ENCODE results near the gene SYTL4. TPM values are rescaled to one million over a fixed set of nuclear protein-coding genes. Genes with fewer than 3 reads are reported as not detected.

The SYTL4 gene
- total and polyA plus RNA-seq, 8 donors: 3.2 to 23.7 (median 7.9) TPM

DNA sequence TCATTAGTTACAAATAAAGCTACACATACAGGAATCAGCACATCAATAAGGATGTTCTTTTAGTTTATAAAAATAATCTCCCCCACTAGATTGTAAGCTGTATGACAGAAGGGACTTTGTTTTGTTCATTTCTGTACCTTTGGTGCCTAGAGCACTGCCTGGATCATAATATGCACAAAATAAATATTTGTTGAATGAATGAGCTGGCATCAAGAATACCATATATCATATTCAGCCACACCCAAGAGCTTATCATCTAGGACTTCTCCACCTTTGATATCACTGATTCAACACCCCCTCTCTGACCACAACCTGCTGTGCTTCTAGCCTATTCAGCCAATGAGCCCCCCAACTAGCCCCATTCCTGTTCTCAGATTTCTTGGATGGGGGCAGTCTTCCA lies 10.6 kb downstream of the SYTL4 start:
- no peak for ATAC-seq
- TF ChIP-seq, protein P1, sequence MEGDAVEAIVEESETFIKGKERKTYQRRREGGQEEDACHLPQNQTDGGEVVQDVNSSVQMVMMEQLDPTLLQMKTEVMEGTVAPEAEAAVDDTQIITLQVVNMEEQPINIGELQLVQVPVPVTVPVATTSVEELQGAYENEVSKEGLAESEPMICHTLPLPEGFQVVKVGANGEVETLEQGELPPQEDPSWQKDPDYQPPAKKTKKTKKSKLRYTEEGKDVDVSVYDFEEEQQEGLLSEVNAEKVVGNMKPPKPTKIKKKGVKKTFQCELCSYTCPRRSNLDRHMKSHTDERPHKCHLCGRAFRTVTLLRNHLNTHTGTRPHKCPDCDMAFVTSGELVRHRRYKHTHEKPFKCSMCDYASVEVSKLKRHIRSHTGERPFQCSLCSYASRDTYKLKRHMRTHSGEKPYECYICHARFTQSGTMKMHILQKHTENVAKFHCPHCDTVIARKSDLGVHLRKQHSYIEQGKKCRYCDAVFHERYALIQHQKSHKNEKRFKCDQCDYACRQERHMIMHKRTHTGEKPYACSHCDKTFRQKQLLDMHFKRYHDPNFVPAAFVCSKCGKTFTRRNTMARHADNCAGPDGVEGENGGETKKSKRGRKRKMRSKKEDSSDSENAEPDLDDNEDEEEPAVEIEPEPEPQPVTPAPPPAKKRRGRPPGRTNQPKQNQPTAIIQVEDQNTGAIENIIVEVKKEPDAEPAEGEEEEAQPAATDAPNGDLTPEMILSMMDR (IDR thresholded peaks at IDR 0.05): no peak
- Histone ChIP-seq H3K27me3 (no peaks in the 10 kb centered on the region), H3K36me3 (no peaks in the 10 kb centered on the region), H3K9me3 (no peaks in the 10 kb centered on the region), H3K4me1 (no peaks in the 10 kb centered on the region), H3K27ac (no peak overlapping the region), H3K4me3 (no peak overlapping the region)
- DNase-seq: no peak
- intact Hi-C loops (cut with DNase I): no loop called here
- FAIRE-seq: no peak

DNA sequence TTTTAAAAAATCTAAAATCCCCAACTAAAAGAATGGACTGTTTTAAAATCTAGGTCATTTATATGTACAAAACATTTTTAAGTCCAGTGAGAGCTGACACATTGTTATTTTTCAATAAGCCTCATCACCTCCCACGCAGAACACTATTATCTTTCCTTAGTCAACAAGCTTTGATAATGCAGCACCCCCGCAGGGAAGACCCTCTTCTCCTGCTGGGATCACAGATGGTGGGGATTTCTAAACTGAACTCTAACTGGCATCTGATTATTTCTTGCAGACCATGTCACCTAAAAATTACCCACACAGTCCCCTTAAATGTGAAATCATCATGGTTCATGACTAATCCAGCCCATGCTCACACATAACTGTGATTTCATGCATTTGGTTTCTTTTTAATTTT lies 11.6 kb downstream of the SYTL4 start:
- DNase-seq: no peak
- no peaks in the 10 kb centered on the region for H3K4me1 ChIP-seq
- WGBS, 2 donors: 59 to 79% methylated on average over 2 of the region's 2 CpGs
- no peaks in the 10 kb centered on the region for H3K27me3 ChIP-seq
- H3K36me3 ChIP-seq: no peaks in the 10 kb centered on the region
- no peak overlapping the region for H3K27ac ChIP-seq
- FAIRE-seq: no peak
- intact Hi-C loops (cut with DNase I): no loop called here
- H3K9me3 ChIP-seq: no peaks in the 10 kb centered on the region
- TF ChIP-seq, protein P1 (IDR thresholded peaks at IDR 0.05): no peak
- H3K4me3 ChIP-seq: no peak overlapping the region
- no peak for ATAC-seq

DNA sequence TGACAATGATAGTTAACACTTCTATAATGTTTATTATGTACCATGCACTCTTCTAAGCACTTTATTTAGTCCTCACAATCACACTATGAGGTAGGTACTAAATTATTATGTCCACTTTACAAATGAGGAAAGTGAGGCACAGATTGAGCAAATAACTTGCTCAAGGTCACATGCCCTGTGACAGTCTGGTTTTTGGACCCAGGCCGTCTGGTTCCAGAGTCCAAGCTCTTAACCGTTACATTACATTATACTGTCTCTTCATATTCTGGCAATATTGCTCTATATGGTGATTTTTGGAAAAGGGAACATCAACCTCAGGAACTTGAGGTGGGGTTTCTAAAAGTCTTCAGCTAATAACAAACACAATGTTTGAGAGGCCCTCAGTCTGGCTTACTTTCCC lies 12.8 kb downstream of the SYTL4 start:
- TF ChIP-seq, protein P1 (IDR thresholded peaks at IDR 0.05): no peak
- Histone ChIP-seq H3K4me1 (no peaks in the 10 kb centered on the region), H3K9me3 (no peaks in the 10 kb centered on the region), H3K27me3 (no peaks in the 10 kb centered on the region), H3K4me3 (no peak overlapping the region), H3K27ac (no peak overlapping the region), H3K36me3 (no peaks in the 10 kb centered on the region)
- intact Hi-C loops (cut with DNase I): no loop called here
- FAIRE-seq: no peak
- 68 to 69% methylated on average over 2 of the region's 2 CpGs for WGBS, 2 donors
- DNase-seq: no peak
- no peak for ATAC-seq

DNA sequence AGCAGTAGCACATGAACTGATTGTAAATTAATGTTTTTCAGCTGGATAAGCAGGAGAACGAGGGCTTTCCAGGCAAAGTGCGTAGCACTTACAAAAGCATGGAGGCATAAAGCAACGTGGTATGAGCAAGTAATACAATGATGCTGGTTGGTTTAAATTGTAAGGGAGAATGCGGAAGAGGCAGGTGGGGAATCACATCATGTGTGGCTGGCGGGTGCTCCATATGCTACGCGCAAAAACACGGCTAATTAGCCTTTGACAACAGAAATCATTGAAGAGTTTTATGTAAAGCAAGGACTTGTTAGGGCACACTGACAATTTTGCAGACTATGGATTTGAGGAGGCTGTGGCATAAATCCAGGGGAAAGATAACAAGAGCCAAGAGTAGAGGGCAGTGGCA lies 14.6 kb downstream of the SYTL4 start:
- WGBS, 2 donors: 73 to 90% methylated on average over 8 of the region's 8 CpGs
- H3K4me1 ChIP-seq: no peaks in the 10 kb centered on the region
- no peaks in the 10 kb centered on the region for H3K9me3 ChIP-seq
- no peak for DNase-seq
- no peak for FAIRE-seq
- H3K4me3 ChIP-seq: no peak overlapping the region
- no peak for ATAC-seq
- H3K27ac ChIP-seq: no peak overlapping the region
- H3K27me3 ChIP-seq: no peaks in the 10 kb centered on the region
- no peaks in the 10 kb centered on the region for H3K36me3 ChIP-seq
- TF ChIP-seq, protein P1 (IDR thresholded peaks at IDR 0.05): no peak
- intact Hi-C loops (cut with DNase I): no loop called here

DNA sequence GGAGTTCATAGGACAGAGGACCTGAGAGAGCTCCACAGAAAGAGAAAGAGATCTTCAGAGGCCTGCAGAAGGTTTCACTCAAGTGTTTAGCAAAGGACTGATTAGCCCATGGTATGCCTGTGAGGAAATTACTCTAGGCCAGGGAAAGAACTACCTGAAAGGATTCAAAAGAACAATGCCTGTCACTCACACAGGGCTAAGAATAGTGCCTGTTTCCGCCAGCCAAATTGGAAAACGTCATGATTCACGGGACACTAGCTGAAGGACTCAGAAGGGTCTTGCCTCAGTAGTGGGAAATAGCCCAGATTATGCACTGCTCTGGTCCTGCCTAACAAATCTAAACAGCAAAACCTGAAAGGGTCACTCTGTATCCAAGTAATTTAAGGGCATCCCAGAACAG lies 21.1 kb downstream of the SYTL4 start:
- FAIRE-seq: no peak
- H3K4me3 ChIP-seq: no peak overlapping the region
- TF ChIP-seq, protein P1 (IDR thresholded peaks at IDR 0.05): no peak
- H3K9me3 ChIP-seq: no peaks in the 10 kb centered on the region
- H3K36me3 ChIP-seq: no peaks in the 10 kb centered on the region
- no peak for DNase-seq
- intact Hi-C loops (cut with DNase I): no loop called here
- no peaks in the 10 kb centered on the region for H3K4me1 ChIP-seq
- H3K27me3 ChIP-seq: peaks cover 0 to 9% (median 2%) of the 10 kb centered on the region in 4 donors
- H3K27ac ChIP-seq: no peak overlapping the region
- WGBS, 2 donors: 41 to 56% methylated on average over 3 of the region's 3 CpGs
- ATAC-seq: no peak
